DMS53 (cell line): ENCODE data around the gene CFDP1.
A peak's percentile ranks its signal among the peaks of the same experiment; 100 is the strongest.

Experiments
- DNase-seq: peaks from one replicate; lab custom pipeline; 2025; lab: John Stamatoyannopoulos, UW

The CFDP1 gene

DNA sequence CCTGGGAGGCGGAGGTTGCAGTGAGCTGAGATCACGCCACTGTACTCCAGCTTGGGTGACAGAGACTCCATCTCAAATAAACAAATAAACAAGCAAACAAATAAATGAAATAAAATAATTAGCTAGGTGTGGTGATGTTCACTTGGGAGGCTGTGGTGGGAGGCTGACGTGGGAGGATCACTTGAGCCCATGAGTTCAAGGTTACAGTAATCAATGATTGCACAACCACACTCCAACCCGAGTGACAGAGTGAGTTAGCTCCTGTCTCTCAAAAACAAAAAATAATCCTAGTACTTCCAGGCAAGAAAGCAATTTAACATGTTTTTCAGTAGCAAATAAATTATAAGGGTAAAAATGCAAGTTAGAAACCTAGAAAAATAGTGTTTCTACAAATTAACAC, 26.4 kb downstream of the CFDP1 start:
- no peak for DNase-seq

GRCh38 chr16:75402821-75403475, 30.4 kb downstream of the CFDP1 start:
- peak; percentile 46 for DNase-seq

DNA sequence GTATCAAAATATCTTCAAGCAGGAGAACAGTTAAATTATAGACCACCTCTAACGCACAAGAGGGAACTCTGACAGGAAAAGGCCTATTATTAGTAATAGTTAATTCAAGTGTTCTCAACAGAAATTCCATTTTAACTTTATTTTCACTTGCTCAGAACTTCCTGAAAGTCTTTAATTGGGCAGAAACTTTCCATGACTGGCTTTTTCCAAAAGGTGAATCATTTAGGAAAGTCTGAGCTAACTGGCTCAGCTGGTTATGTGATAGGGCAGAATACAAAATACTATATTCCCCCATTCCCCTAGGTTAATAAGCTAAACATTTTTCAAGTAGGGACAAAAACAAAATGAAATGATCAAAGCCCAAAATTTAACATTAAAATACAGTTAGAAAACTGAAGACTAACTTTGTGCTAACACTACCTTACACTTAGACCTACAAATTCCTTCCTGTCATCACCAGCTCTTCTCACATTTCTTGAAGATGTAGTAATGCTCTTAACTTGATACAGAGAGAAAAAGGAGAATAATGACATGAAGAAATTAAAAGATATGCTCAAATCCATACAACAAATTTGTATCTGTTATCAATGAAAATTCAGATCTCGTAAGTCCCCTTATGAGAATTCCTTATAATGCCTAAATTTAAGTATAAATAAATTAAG, 31.0 kb downstream of the CFDP1 start:
- DNase-seq, result no peak

- no peak for DNase-seq
Measured at GRCh38 chr16:75401691-75402090, 31.6 kb downstream of the CFDP1 start.

DNA sequence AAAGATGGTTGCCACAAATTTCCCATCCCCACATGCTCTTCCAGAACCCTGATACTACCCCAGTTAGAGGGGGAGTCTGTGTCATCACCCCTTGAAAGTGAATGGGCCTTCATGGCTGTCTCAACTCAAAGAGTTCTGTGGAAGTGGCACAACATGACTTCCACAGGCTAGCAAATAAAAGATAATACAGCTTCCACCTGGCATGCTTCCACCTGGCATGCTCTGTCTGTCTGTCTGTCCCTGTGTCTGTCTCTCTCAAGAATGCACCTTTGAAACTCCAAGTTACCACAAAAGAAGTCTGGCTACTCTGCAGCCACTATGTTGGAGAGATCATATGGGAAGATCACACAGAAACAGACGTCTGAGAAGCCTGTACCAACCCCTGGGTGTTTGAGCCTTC, 35.0 kb downstream of the CFDP1 start:
- no peak for DNase-seq

DNA sequence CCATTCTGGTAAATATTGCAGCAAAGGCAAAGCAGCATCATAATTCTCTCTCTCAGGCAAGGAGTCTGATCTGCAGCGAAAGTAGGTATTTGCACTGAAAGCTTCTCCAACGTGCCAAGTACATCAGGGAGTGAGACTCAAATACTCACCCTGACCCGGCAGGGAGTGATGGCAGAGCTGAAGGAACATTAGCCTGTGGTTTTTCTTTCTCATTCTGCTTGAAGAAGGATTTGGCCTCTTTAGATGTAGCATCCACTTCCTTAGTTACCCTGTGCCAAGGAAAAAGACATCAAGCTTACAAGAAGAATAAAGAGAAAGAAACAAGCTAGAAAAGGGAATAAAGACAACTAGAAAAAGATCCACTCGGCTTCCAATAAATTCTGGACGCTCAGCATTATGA, 38.4 kb downstream of the CFDP1 start:
- DNase-seq, result no peak

- DNase-seq, result no peak
Measured at GRCh38 chr16:75392906-75393305, 40.4 kb downstream of the CFDP1 start.

DNA sequence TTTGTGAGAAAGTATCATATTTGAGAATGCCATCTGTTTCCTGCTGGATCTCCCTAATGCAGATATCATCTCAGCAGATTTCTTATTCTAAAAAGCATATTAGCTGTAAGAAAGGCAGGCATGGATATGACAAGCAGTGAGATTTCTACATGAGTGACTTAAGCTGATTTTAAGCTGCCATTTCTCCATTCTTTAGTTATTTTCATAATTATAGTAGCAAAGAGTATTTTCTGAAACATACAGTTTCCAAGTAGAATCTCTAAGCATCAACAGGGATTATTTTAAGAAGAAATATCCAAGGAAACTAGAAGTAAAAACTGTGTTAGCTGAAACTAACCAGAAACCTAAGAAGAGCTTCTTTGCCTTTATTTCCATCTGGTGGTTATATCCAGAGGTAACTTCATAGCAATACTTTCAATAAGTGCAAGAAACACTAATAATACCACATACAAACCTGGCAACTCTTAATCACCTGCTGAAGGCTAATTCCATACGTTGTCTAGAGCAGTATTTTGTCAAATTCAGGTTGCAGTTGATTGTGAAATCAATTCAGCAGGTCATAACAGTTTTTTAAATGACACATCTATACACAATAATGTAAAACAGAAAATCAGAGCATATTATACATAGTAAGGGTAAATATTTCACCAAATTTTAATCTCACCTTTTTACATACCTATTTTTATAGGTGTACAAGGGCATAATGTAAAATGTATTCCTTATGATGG, 42.2 kb downstream of the CFDP1 start:
- no peak for DNase-seq

GRCh38 chr16:75389096-75389690, 44.1 kb downstream of the CFDP1 start:
- DNase-seq, result no peak

- DNase-seq, result no peak
Measured at GRCh38 chr16:75387951-75388350, 45.4 kb downstream of the CFDP1 start.

DNA sequence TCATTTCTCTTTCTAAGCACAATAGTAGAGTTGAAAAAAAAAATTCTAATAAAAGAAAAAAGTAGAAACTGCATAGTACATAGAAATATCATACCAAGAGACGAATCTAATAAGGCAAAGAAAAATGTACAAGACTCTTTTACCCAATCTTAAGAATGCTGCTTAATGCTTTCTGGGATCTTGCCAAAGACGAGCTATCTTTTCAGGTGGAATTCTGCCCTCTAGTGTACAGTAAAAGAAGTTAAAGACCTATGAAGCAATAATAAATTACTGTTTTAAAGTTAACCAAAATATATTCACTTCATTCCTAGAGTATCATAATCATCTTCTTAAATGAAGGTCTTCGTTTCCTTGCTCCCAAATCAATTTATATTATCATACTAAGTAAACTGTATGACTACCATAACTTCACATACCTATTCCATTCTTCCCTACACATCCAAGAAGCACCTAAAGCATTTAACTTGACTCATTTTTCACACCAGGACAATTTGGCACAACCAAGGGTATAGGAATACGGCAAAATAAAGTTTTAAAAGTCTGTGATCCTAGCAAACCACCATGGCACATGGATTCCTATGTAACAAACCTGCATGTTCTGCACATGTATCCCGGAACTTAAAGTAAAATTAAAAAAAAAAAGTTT, 47.7 kb downstream of the CFDP1 start:
- peak; percentile 70 for DNase-seq

DNA sequence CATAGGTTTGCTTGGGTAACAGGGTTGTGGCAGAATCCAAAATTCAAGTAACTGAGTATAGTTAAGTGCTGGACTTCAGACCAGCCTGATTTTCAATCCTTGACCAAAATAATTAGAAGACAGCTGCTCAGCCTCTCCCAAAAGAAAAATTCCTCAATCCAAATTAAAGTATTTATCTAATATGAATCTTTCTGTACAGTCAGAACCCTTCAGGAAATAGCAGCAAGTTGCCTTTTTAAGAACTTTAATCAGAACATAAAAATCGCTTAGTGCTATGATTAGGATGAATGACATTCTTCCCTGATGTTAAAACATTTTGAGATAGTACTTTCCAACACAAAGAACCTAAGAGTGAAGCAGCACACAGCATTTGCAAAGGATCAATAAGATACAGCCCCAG, 50.2 kb downstream of the CFDP1 start:
- no peak for DNase-seq

- no peak for DNase-seq
Measured at GRCh38 chr16:75382611-75383010, 50.7 kb downstream of the CFDP1 start.

- no peak for DNase-seq
Measured at GRCh38 chr16:75380870-75381269, 52.4 kb downstream of the CFDP1 start.

- DNase-seq, result no peak
Measured at GRCh38 chr16:75379911-75380847, 53.1 kb downstream of the CFDP1 start.

DNA sequence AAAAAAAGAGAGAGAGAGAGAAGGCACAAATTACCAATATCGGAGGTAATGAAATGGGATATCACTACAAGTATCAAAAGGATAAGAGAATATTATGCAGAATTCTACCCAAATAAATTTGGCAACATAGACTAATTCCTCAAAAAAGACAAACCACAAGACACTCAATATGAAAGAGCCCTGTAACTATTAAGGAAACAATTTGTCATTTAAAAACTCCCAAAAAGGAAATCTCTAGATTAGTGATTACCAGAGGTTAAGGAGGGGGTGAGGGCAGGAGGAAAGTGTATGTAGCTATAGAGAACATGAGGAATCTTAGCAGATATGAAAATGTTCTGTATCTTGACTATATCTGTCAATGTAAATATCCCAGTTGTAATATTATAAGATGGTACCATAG, 54.0 kb downstream of the CFDP1 start:
- DNase-seq, result no peak

- DNase-seq, result no peak
Measured at GRCh38 chr16:75378616-75379015, 54.7 kb downstream of the CFDP1 start.

- DNase-seq, result peak; percentile 2
Measured at GRCh38 chr16:75377729-75378386, 55.4 kb downstream of the CFDP1 start.

DNA sequence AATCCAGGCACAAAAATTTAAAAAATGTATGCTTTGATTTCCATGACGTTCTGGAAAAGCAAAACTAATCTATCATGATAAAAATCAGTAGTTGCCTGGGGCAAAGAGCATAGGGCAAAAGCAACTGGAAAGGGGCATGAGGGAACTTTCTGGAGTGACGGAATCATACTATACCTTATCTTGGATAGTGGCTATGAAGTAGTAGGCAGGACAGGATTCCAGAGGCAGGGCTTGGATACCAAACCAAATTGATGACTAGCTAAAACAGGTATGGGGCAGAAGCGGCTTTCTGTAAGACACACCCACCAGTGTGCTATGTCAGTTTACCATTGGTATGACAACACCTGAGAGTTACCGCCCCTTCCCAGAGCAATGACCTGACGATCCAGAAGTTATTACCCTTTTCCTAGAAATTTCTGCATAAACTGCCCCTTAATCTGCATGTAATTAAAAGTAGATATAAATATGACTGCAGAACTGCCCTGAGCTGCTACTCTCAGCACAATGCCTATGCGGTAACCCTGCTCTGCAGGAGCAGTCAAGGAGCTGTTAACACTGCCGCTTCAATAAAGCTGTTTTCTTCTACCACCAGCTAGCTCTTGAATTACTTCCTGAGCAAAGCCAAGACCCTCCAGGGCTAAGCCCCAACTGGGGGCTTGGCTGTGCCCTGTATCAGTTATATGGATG, 56.7 kb downstream of the CFDP1 start:
- no peak for DNase-seq

DNA sequence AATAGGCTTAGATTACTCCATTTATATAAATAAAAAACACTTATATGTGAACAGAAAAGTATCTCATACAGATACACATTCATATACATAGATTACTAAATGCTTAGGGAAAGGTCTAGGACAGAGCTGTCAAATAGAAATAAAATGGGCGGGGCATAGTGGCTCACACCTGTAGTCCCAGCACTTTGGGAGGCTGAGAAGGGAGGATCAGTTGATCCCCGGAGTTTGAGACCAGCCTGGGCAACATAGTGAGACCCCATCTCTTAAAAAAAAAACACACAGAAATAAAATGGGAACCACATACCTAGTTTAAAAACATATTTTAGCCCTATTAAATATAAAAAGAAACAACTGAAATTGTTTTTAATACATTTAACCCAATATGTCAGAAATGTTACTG, 58.9 kb downstream of the CFDP1 start:
- DNase-seq, result no peak
